Ovary (tissue), 3 donors: ENCODE data around the gene ACTG1.

ENCODE experiments used
- CTCF ChIP-seq, 3 donors: fragments of 450-650 bp in 2 of 3; fragments of 200-600 bp in 1 of 3; IDR thresholded peaks; one replicate each; pipeline versions ENCODE4 v1.5.1 to v1.8.0; 2016 to 2022; ENCODE audit warnings: antibody characterized with exemption in 3 of 3, mild to moderate bottlenecking in 1 of 3
- EP300 ChIP-seq: sonication (generic); formaldehyde crosslinking; IDR thresholded peaks from one replicate; pipeline ENCODE4 v1.6.1; 2017; ENCODE audit warnings: antibody characterized with exemption
- POLR2A ChIP-seq: fragments of 450-650 bp; IDR thresholded peaks from one replicate; pipeline ENCODE4 v1.6.1; 2017; ENCODE audit warnings: antibody characterized with exemption, mild to moderate bottlenecking, moderate library complexity
- donor health status: DM: no; HTN: no; CAD: no.

GRCh38 chr17:81489012-81489997 lies 23.3 kb downstream of the ACTG1 start:
- no peak for TF ChIP-seq CTCF (IDR thresholded peaks at IDR 0.05)
- no peak for TF ChIP-seq POLR2A
- TF ChIP-seq EP300: no peak
